ENCODE measurements around the gene SKIC8. TPM values are rescaled to one million over a fixed set of nuclear protein-coding genes. Genes with fewer than 3 reads are reported as not detected.

Gene SKIC8
- total RNA-seq, 1 experiment from 2014 or later: 64.0 TPM

GRCh38 chr15:78292219-78292618, 7.2 kb downstream of the SKIC8 start:
- no peak for DNase-seq (ENCODE audit: low spot score)

- no peak for DNase-seq (ENCODE audit: low spot score)
Measured at GRCh38 chr15:78291698-78292097, 7.7 kb downstream of the SKIC8 start.

GRCh38 chr15:78291052-78291451, 8.4 kb downstream of the SKIC8 start:
- no peak for DNase-seq (ENCODE audit: low spot score)

- DNase-seq (ENCODE audit: low spot score): no peak
Measured at GRCh38 chr15:78290222-78290621, 9.2 kb downstream of the SKIC8 start.

- DNase-seq (ENCODE audit: low spot score): no peak
Measured at GRCh38 chr15:78284758-78285157, 14.7 kb downstream of the SKIC8 start.

- no peak for DNase-seq (ENCODE audit: low spot score)
Measured at GRCh38 chr15:78282324-78282723, 17.1 kb downstream of the SKIC8 start.

GRCh38 chr15:78280319-78281072, 18.9 kb downstream of the SKIC8 start:
- no peak for DNase-seq (ENCODE audit: low spot score)

- no peak for DNase-seq (ENCODE audit: low spot score)
Measured at GRCh38 chr15:78276064-78276943, 23.1 kb downstream of the SKIC8 start.

- DNase-seq (ENCODE audit: low spot score): no peak
Measured at GRCh38 chr15:78274994-78275393, 24.4 kb downstream of the SKIC8 start.

- no peak for DNase-seq (ENCODE audit: low spot score)
Measured at GRCh38 chr15:78272776-78273175, 26.6 kb downstream of the SKIC8 start.

GRCh38 chr15:78272316-78272715, 27.1 kb downstream of the SKIC8 start:
- DNase-seq (ENCODE audit: low spot score): no peak

GRCh38 chr15:78266806-78267205, 32.6 kb downstream of the SKIC8 start:
- no peak for DNase-seq (ENCODE audit: low spot score)

- DNase-seq (ENCODE audit: low spot score): no peak
Measured at GRCh38 chr15:78266229-78266628, 33.2 kb downstream of the SKIC8 start.

GRCh38 chr15:78265752-78266224, 33.6 kb downstream of the SKIC8 start:
- no peak for DNase-seq (ENCODE audit: low spot score)

GRCh38 chr15:78265137-78265460, 34.3 kb downstream of the SKIC8 start:
- no peak for DNase-seq (ENCODE audit: low spot score)

GRCh38 chr15:78264304-78265136, 34.9 kb downstream of the SKIC8 start, which contains the start of gene DNAJA4:
Gene DNAJA4 (plus strand): TSS chr15:78264562. CDS start chr15:78264764, 202 bp downstream.
- peak; percentile 52 for DNase-seq (ENCODE audit: low spot score)

- no peak for DNase-seq (ENCODE audit: low spot score)
Measured at GRCh38 chr15:78263907-78264303, 35.5 kb downstream of the SKIC8 start.

- DNase-seq (ENCODE audit: low spot score): no peak
Measured at GRCh38 chr15:78263351-78263781, 36.0 kb downstream of the SKIC8 start.

- DNase-seq (ENCODE audit: low spot score): no peak
Measured at GRCh38 chr15:78261062-78261461, 38.3 kb downstream of the SKIC8 start.

GRCh38 chr15:78260489-78260888, 38.9 kb downstream of the SKIC8 start:
- DNase-seq (ENCODE audit: low spot score): no peak

- DNase-seq (ENCODE audit: low spot score): peak; percentile 33
Measured at GRCh38 chr15:78259232-78259631, 40.2 kb downstream of the SKIC8 start.

- no peak for DNase-seq (ENCODE audit: low spot score)
Measured at GRCh38 chr15:78257681-78258080, 41.7 kb downstream of the SKIC8 start.

Measured in HT-29 (cell line).